ENCODE measurements around the gene BLVRB. TPM values are rescaled to one million over a fixed set of nuclear protein-coding genes. Genes with fewer than 3 reads are reported as not detected.
"Not testable (repeated sequence)": the region's sequence is repeated elsewhere in the genome, so short reads cannot be mapped to it uniquely, and the experiment has no call there.

The BLVRB gene
- total RNA-seq, 1 donor from 2014 or later = 32.2 TPM

DNA sequence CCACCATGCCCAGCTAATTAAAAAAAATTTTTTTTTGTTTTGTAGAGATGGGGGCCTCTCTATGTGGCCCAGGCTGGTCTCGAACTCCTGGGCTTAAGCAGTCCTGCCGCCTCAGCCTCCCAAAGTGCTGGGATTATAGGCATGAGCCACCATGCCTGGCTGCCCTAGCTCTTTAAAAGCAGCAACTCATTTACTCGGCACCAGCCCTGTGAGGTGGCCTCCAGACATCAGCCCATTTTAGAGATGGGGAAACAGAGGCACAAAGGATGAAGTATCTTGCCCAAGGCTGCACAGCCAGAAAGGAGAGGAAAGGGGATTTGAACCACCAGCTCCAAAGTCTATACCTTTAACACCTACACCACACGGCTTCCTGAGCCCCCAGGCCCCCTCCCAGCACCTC, 52.7 kb downstream of the BLVRB start:
- no peak for DNase-seq (ENCODE audit: extremely low spot score, unreplicated experiment)
- H3K4me1 Mint-ChIP-seq (ENCODE audit: unreplicated experiment) = peaks cover 14% of the 10 kb centered on the region
- no peak overlapping the region for H3K27ac Mint-ChIP-seq
- H3K36me3 Mint-ChIP-seq = no peaks in the 10 kb centered on the region
- no peaks in the 10 kb centered on the region for H3K9me3 Mint-ChIP-seq
- no peaks in the 10 kb centered on the region for H3K27me3 Mint-ChIP-seq
- no peak overlapping the region for H3K4me3 Mint-ChIP-seq
- TF ChIP-seq CTCF (conservative IDR thresholded peaks at IDR 0.05) = no peak

DNA sequence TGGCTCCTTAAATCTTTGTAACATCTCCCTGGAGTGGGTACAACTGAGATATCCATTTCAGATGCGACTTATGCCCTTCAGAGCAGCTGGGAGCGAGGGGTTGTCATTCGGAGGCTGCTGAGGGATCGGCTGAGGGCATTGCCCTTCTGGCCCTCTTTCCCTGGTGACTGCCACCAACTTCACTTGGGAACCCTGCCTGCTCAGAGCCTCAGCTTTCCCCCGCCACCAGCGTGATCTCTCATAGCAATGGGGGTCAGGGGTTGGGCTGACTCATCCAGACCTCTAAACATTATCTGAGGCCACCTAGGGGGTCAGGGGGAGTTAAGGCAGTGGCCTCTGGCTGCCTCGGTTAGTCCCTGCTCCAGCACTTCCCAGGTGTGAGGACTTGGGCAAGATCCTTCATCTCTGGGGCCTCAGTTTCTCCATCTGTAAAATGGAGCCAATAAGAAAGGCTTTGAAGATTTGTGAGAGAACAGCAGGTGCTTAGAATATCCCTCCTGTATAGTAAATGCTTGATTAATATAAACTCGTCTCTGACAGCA, 53.5 kb downstream of the BLVRB start:
- no peaks in the 10 kb centered on the region for H3K27me3 Mint-ChIP-seq
- H3K27ac Mint-ChIP-seq = no peak overlapping the region
- no peak overlapping the region for H3K4me3 Mint-ChIP-seq
- DNase-seq (ENCODE audit: extremely low spot score, unreplicated experiment) = no peak
- no peak for TF ChIP-seq CTCF (conservative IDR thresholded peaks at IDR 0.05)
- peaks cover 12% of the 10 kb centered on the region for H3K4me1 Mint-ChIP-seq (ENCODE audit: unreplicated experiment)
- no peaks in the 10 kb centered on the region for H3K9me3 Mint-ChIP-seq
- H3K36me3 Mint-ChIP-seq = no peaks in the 10 kb centered on the region

DNA sequence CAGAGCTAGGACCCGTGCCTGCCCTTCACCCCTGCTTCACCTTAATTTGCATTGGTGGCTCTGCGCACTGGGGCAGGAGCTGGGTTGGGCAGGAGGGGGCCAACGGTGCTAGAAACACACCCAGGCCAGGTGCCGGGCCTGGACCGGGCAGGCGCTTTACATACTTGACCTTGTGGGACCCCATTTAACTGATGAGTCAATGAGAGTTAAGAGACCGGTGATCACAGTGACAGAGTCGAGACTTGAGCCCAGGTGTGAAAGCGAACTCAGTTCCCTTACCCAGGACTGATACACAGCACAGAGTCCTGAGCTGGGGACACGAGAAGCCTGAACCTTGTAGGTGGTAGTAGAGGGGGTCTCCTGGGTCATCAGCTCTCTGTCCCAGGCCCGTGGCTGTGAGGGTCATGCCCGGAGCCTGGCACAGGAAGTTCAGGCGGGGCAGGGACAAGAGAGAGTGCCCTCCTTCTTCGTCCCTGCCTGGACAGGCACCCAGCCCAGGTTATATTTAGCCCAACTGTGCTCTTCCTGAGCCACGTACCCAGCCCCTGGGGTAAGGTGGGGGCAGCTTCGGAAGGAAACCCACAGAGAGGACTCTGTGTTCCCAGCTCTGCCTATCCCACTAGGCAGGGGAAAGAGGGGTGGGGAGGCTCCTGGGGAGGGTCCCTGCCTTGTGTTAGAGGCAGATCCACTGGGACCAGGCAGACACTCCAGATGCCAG, 54.3 kb downstream of the BLVRB start:
- Mint-ChIP-seq H3K9me3 (no peaks in the 10 kb centered on the region), H3K4me1 (ENCODE audit: unreplicated experiment) (peaks cover 8% of the 10 kb centered on the region), H3K4me3 (no peak overlapping the region), H3K27me3 (no peaks in the 10 kb centered on the region), H3K36me3 (no peaks in the 10 kb centered on the region), H3K27ac (peak overlapping the region; percentile 42)
- TF ChIP-seq CTCF (conservative IDR thresholded peaks at IDR 0.05) = no peak
- DNase-seq (ENCODE audit: extremely low spot score, unreplicated experiment) = no peak

GRCh38 chr19:40410030-40410389, 55.5 kb downstream of the BLVRB start:
- H3K4me3 Mint-ChIP-seq = no peak overlapping the region
- no peaks in the 10 kb centered on the region for H3K36me3 Mint-ChIP-seq
- H3K27ac Mint-ChIP-seq = no peak overlapping the region
- H3K27me3 Mint-ChIP-seq = no peaks in the 10 kb centered on the region
- DNase-seq (ENCODE audit: extremely low spot score, unreplicated experiment) = no peak
- H3K4me1 Mint-ChIP-seq (ENCODE audit: unreplicated experiment) = peaks cover 6% of the 10 kb centered on the region
- no peak for TF ChIP-seq CTCF (conservative IDR thresholded peaks at IDR 0.05)
- no peaks in the 10 kb centered on the region for H3K9me3 Mint-ChIP-seq

DNA sequence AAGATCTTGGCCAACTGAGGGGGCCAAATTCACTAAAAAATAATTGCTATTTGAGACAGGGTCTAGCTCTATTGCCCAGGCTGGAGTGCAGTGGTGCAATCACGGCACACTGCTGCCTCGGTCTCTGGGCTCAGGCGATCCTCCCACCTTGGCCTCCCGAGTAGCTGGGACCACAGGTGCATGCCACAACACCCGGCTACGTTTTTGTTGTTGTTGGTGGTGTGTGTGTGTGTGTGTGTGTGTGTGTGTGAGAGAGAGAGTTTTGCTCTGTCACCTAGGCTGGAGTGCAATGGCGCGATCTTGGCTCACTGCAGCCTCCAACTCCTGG, 57.0 kb downstream of the BLVRB start:
- not testable (repeated sequence) for H3K4me3 Mint-ChIP-seq; H3K27me3 Mint-ChIP-seq; H3K36me3 Mint-ChIP-seq; DNase-seq (ENCODE audit: extremely low spot score, unreplicated experiment); H3K4me1 Mint-ChIP-seq (ENCODE audit: unreplicated experiment); H3K27ac Mint-ChIP-seq; H3K9me3 Mint-ChIP-seq

GRCh38 chr19:40407714-40408597, 57.6 kb downstream of the BLVRB start:
- no peak overlapping the region for H3K4me3 Mint-ChIP-seq
- no peak for DNase-seq (ENCODE audit: extremely low spot score, unreplicated experiment)
- no peak for TF ChIP-seq CTCF (conservative IDR thresholded peaks at IDR 0.05)
- no peaks in the 10 kb centered on the region for H3K27me3 Mint-ChIP-seq
- peaks cover 4% of the 10 kb centered on the region for H3K4me1 Mint-ChIP-seq (ENCODE audit: unreplicated experiment)
- H3K9me3 Mint-ChIP-seq = no peaks in the 10 kb centered on the region
- no peaks in the 10 kb centered on the region for H3K36me3 Mint-ChIP-seq
- H3K27ac Mint-ChIP-seq = no peak overlapping the region
